IMR-90 (cell line): ENCODE data around the gene ATP2B2. TPM values are rescaled to one million over a fixed set of nuclear protein-coding genes. Genes with fewer than 3 reads are reported as not detected.

Source experiments
- ATAC-seq: fragments of 200-7000 bp; cut with Tn5 transposase; 2 replicates; pipeline ENCODE4 v1.9.1; 2020; ENCODE audit warnings: low read depth, mild to moderate bottlenecking, moderate library complexity
- BruUV-seq: library from RNA; stranded (reverse); fragments of 400-500 nt; replicated peaks from 2 replicates; lab custom pipeline; 2021; lab: Mats Ljungman, UMichigan
- CTCF ChIA-PET: fragments of 300-600 bp; formaldehyde crosslinking; extraction: SDS; loops from one replicate; lab custom pipeline; 2021; ENCODE audit warnings: antibody characterized with exemption; lab: Yijun Ruan, JAX
- POLR2A ChIA-PET: fragments of 300-600 bp; sonication (Branson Sonifier 250); formaldehyde crosslinking; loops from one replicate; lab custom pipeline; 2022; ENCODE audit warnings: antibody characterized with exemption; ENCODE audit not compliant: unreplicated experiment; lab: Charles Lee
- DNase-seq: peaks from one replicate; pipeline ENCODE4 v3.0.0; 2013
- H2AFZ ChIP-seq: replicated peaks from 2 replicates; pipeline ENCODE3; 2013; ENCODE audit warnings: low read length, mild to moderate bottlenecking; ENCODE audit not compliant: poor library complexity
- H2AK5ac ChIP-seq: 2 replicates; pipeline ENCODE4 v1.6.1; 2013; ENCODE audit warnings: low read depth, low read length, inconsistent platforms
- H2AK9ac ChIP-seq: replicated peaks from 2 replicates; pipeline ENCODE3; 2013; ENCODE audit warnings: mild to moderate bottlenecking, low read depth, low read length, moderate library complexity; ENCODE audit not compliant: poor library complexity
- H2BK120ac ChIP-seq: 2 replicates; pipeline ENCODE4 v1.6.1; 2013; ENCODE audit warnings: low read depth, low read length, inconsistent platforms
- H2BK15ac ChIP-seq: 3 replicates; pipeline ENCODE4 v1.6.1; 2013; ENCODE audit warnings: low read depth, low read length, inconsistent platforms
- H2BK20ac ChIP-seq: 2 replicates; pipeline ENCODE4 v1.6.1; 2013; ENCODE audit warnings: low read depth, mild to moderate bottlenecking, inconsistent platforms, low read length, moderate library complexity
- H2BK5ac ChIP-seq: 2 replicates; pipeline ENCODE4 v1.6.1; 2013; ENCODE audit warnings: mild to moderate bottlenecking, low read depth, low read length, inconsistent platforms; ENCODE audit not compliant: poor library complexity, severe bottlenecking
- H3K14ac ChIP-seq: replicated peaks from 2 replicates; pipeline ENCODE4 v1.6.1; 2013; ENCODE audit warnings: low read depth, low read length, inconsistent platforms
- H3K18ac ChIP-seq: 2 replicates; pipeline ENCODE4 v1.6.1; 2013; ENCODE audit warnings: low read depth, low read length, control low read depth
- H3K23ac ChIP-seq: 2 replicates; pipeline ENCODE4 v1.6.1; 2013; ENCODE audit warnings: low read depth, low read length, inconsistent platforms
- H3K27ac ChIP-seq: 2 replicates; pipeline ENCODE4 v1.5.1; 2013; ENCODE audit warnings: mild to moderate bottlenecking, control low read depth, low read length; ENCODE audit not compliant: insufficient read depth
- H3K27me3 ChIP-seq: 2 replicates; pipeline ENCODE4 v1.6.1; 2013; ENCODE audit warnings: low read length; ENCODE audit not compliant: control insufficient read depth, insufficient read depth
- H3K36me3 ChIP-seq: 2 replicates; pipeline ENCODE4 v1.6.1; 2013; ENCODE audit warnings: low read length, mixed read lengths; ENCODE audit not compliant: control insufficient read depth, insufficient read depth
- H3K4ac ChIP-seq: 2 replicates; pipeline ENCODE4 v1.6.1; 2013; ENCODE audit warnings: low read depth, low read length, inconsistent platforms
- H3K4me1 ChIP-seq: 2 replicates; pipeline ENCODE4 v1.6.1; 2013; ENCODE audit warnings: low read length, mixed read lengths; ENCODE audit not compliant: control insufficient read depth, insufficient read depth
- H3K4me2 ChIP-seq: 2 replicates; pipeline ENCODE4 v1.6.1; 2013; ENCODE audit warnings: low read depth, mild to moderate bottlenecking, control low read depth, low read length, moderate library complexity
- H3K4me3 ChIP-seq: 2 replicates; pipeline ENCODE4 v1.5.1; 2013; ENCODE audit warnings: low read depth, mild to moderate bottlenecking, control low read depth, low read length, moderate library complexity; ENCODE audit not compliant: insufficient read depth
- H3K56ac ChIP-seq: 2 replicates; pipeline ENCODE4 v1.6.1; 2013; ENCODE audit warnings: low read length, inconsistent platforms; ENCODE audit not compliant: insufficient read depth; ENCODE audit errors: extremely low read depth
- H3K79me1 ChIP-seq, 2 experiments: 2 replicates each; pipeline ENCODE4 v1.6.1; 2013; ENCODE audit warnings: low read length in 2 of 2, inconsistent platforms in 1 of 2, low read depth in 1 of 2
- H3K9ac ChIP-seq: 2 replicates; pipeline ENCODE4 v1.6.1; 2013; ENCODE audit warnings: low read depth, low read length, control low read depth
- H3K9me1 ChIP-seq: 2 replicates; pipeline ENCODE4 v1.6.1; 2013; ENCODE audit warnings: low read length, inconsistent platforms; ENCODE audit not compliant: insufficient read depth
- H3K9me3 ChIP-seq: 2 replicates; pipeline ENCODE4 v1.6.1; 2013; ENCODE audit warnings: low read length; ENCODE audit not compliant: control insufficient read depth, insufficient read depth
- H4K20me1 ChIP-seq: 2 replicates; pipeline ENCODE4 v1.6.1; 2013; ENCODE audit warnings: low read length, inconsistent platforms; ENCODE audit not compliant: insufficient read depth
- H4K5ac ChIP-seq: 2 replicates; pipeline ENCODE4 v1.6.1; 2013; ENCODE audit warnings: mild to moderate bottlenecking, low read depth, low read length, control low read depth
- H4K8ac ChIP-seq, 2 experiments: 2 replicates each; pipeline ENCODE4 v1.6.1; 2013; ENCODE audit warnings: low read depth in 2 of 2, low read length in 2 of 2, control low read depth in 1 of 2, inconsistent platforms in 1 of 2
- H4K91ac ChIP-seq: 2 replicates; pipeline ENCODE4 v1.6.1; 2013; ENCODE audit warnings: low read depth, low read length, inconsistent platforms; ENCODE audit not compliant: insufficient read depth
- POLR2A ChIP-seq: IDR thresholded peaks from 2 replicates; pipeline ENCODE4 v1.6.1; 2012; ENCODE audit warnings: mild to moderate bottlenecking, low read depth, low read length
- USF2 ChIP-seq: fragments of 150-350 bp; IDR thresholded peaks from 2 replicates; pipeline ENCODE4 v1.6.1; 2017; ENCODE audit warnings: mild to moderate bottlenecking, antibody characterized with exemption, low read length, low read depth
- WGBS, 2 experiments: methylation state at CpG; one replicate each; pipeline versions ENCODE4 v1.1.5 to v1.1.7; 2013; ENCODE audit warnings: missing lambda C conversion rate in 2 of 2; ENCODE audit not compliant: insufficient read length in 1 of 2; ENCODE audit errors: extremely low coverage in 2 of 2; 5-methylcytosine and 5-hydroxymethylcytosine counted together
- dilution Hi-C: fragments of 300-500 bp; cut with HindIII; formaldehyde crosslinking; loops from one replicate; pipeline ENCODE4 v1.14.3; 2018; ENCODE audit warnings: low sequenced_read_pairs; ENCODE audit not compliant: unreplicated experiment
- in situ Hi-C: fragments of 300-500 bp; cut with MboI; formaldehyde crosslinking; loops from 3 replicates; pipeline ENCODE4 v1.14.3; 2019; ENCODE audit warnings: low sequenced_read_pairs, inconsistent platforms, mixed read lengths
- intact Hi-C: fragments of 100-400 bp; cut with micrococcal nuclease; formaldehyde crosslinking; loops from 2 replicates; pipeline ENCODE4 v1.10.0; 2022
- polyA plus RNA-seq, 3 experiments: library from polyadenylated mRNA; depleted of rRNA; stranded (reverse); fragments of >200 nt; gene quantifications; 2 replicates each; pipeline ENCODE4 v1.2.3, GENCODE V29; 2012; ENCODE audit warnings: low replicate concordance in 1 of 3
- total RNA-seq: library from RNA; depleted of rRNA; stranded (reverse); fragments of >200 nt; gene quantifications from 2 replicates; pipeline ENCODE4 v1.2.3, GENCODE V29; 2012

The ATP2B2 gene
- total and polyA plus RNA-seq, 2 of the 4 experiments (the other 2 are of a cell fraction): under 0.01 to 0.02 TPM

- Histone ChIP-seq H3K9me1 (peaks cover 3% of the 10 kb centered on the region; the same call in 1 of the 2 replicates), H3K23ac (no peak overlapping the region), H3K9ac (no peak overlapping the region), H3K14ac (no peak overlapping the region), H3K27ac (no peak overlapping the region), H3K4me3 (no peak overlapping the region), H2AK9ac (no peak overlapping the region), H4K5ac (no peak overlapping the region), H3K4me2 (no peak overlapping the region), H2BK20ac (no peak overlapping the region), H3K36me3 (no peaks in the 10 kb centered on the region), H2BK5ac (no peak overlapping the region), H3K4me1 (no peaks in the 10 kb centered on the region), H3K18ac (no peak overlapping the region), H2AFZ (no peak overlapping the region), H2AK5ac (no peak overlapping the region), H4K8ac (no peak overlapping the region), H4K20me1 (no peaks in the 10 kb centered on the region), H3K56ac (no peak overlapping the region), H3K4ac (no peak overlapping the region), H3K27me3 (peaks cover 62% of the 10 kb centered on the region), H4K91ac (no peak overlapping the region), H2BK120ac (no peak overlapping the region), H2BK15ac (no peak overlapping the region), H3K79me1 (no peaks in the 10 kb centered on the region), H3K9me3 (0 out of 2 replicates have a peak, but pooled peaks cover 2% of the 10 kb centered on the region)
- WGBS, 2 experiments: no CpG with 5 or more reads among the region's 2 CpGs
- dilution Hi-C loops (no loop called here), in situ Hi-C loops (no loop called here), intact Hi-C loops (no loop called here)
- ChIA-PET CTCF (no interaction called here), POLR2A (no interaction called here)
- BruUV-seq: no TSS peak
- TF ChIP-seq POLR2A (no peak), USF2 (no peak)
- ATAC-seq: no peak
- DNase-seq: no peak
Observed at GRCh38 chr3:10333349-10333650, 172.1 kb downstream of the ATP2B2 start.
